KOPT-K1 (cell line): Measurements from ENCODE around the gene MTRR.
"Not testable (repeated sequence)": the region's sequence is repeated elsewhere in the genome, so short reads cannot be mapped to it uniquely, and the experiment has no call there.

ENCODE experiments used
- H3K27ac ChIP-seq: fragments of 200-600 bp; sonication (generic); 2 replicates; pipeline ENCODE4 v1.5.1; 2016; ENCODE audit warnings: antibody characterized with exemption, mild to moderate bottlenecking, low read depth, low read length; ENCODE audit not compliant: poor library complexity, severe bottlenecking
- H3K36me3 ChIP-seq: fragments of 200-600 bp; sonication (generic); 2 replicates; pipeline ENCODE4 v1.5.1; 2017; ENCODE audit warnings: antibody characterized with exemption, mild to moderate bottlenecking, low read length, moderate library complexity; ENCODE audit not compliant: insufficient read depth
- H3K9me3 ChIP-seq: fragments of 200-600 bp; sonication (generic); 2 replicates; pipeline ENCODE4 v1.5.1; 2017; ENCODE audit warnings: antibody characterized with exemption, low read length, mild to moderate bottlenecking; ENCODE audit not compliant: insufficient read depth, poor library complexity, severe bottlenecking

The MTRR gene

GRCh38 chr5:7902201-7902600, 33.3 kb downstream of the MTRR start:
- H3K36me3 ChIP-seq = peaks cover 89% of the 10 kb centered on the region
- H3K27ac ChIP-seq = no peak overlapping the region
- H3K9me3 ChIP-seq = peaks cover 3% of the 10 kb centered on the region

- peaks cover 10% of the 10 kb centered on the region for H3K9me3 ChIP-seq
- peaks cover 89% of the 10 kb centered on the region for H3K36me3 ChIP-seq
- no peak overlapping the region for H3K27ac ChIP-seq
These were observed 34.0 kb downstream of the MTRR start for GRCh38 chr5:7902666-7903625.

DNA sequence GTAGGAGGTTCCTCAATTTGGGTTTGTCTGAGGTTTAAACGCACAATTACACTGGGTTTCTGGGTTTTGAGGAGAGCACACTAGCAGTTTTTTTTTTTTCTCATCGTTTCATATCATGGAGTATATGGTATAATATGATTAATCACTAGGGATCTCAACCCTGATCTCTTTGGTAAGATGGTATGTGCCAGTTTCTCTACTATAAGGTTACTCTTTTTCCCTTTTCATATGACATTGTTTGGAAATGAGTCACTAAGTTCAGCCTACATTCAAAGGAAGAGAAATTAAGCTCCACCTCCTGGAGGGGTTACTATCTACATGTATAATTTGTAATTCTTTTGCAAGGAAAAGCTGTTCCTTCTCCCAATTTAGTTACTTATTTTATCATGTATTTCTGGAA, 35.2 kb downstream of the MTRR start:
- no peak overlapping the region for H3K27ac ChIP-seq
- H3K9me3 ChIP-seq = peaks cover 22% of the 10 kb centered on the region
- H3K36me3 ChIP-seq = peaks cover 89% of the 10 kb centered on the region

DNA sequence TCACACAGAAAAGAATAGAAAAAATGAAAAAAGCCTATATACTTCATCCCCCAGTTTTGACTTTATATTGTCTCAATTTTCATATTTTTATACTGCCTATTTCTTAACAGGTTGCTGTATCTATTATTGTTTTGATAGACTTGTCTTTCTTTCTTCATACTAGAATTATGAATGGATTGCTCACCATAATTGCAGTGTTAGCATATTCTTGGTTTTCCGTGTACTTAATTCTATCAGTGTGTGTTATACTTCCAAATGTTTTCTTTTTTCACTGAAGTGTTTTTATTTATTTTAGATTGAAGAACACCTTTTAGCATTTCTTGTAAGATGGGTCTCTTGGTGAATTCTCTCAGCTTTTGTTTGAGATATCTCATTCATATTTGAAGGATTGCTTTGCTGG, 38.7 kb downstream of the MTRR start:
- Histone ChIP-seq H3K27ac (no peak overlapping the region), H3K36me3 (peaks cover 65% of the 10 kb centered on the region), H3K9me3 (peaks cover 37% of the 10 kb centered on the region)

GRCh38 chr5:7908317-7908716, 39.4 kb downstream of the MTRR start:
- Histone ChIP-seq H3K9me3 (peaks cover 39% of the 10 kb centered on the region), H3K27ac (no peak overlapping the region), H3K36me3 (peaks cover 57% of the 10 kb centered on the region)

DNA sequence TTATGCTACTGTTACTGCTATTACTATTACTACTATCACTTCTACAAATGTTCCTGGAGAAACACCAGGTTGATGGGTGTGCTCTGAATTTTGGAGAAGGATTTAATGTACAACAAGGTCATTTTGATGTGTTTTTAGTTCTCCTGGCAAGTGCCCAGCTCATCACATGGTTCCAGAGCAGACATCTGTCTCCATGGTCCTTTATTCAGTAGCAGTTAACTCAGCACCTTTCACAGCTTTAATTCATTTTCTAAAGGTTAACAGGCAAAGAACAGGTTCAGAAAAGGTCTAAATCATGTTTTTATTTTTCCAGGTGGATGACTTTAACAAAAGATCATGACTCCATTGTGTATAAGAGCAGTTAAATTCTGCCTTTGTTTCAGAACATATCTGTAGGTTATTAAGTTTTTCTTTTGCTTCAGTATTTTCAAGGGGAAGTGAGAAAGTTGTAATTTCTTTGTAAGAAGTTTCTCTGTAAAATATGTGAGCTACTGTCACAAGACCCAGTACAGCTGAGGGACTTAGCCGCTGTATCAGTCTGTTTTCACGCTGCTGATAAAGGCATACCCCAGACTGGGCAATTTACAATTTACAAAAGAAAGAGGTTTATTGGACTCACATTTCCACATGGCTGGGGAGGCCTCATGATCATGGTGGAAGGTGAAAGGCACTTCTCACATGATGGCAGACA, 41.9 kb downstream of the MTRR start:
- peaks cover 36% of the 10 kb centered on the region for H3K36me3 ChIP-seq
- H3K27ac ChIP-seq = no peak overlapping the region

GRCh38 chr5:7911429-7911771, 42.5 kb downstream of the MTRR start:
- H3K9me3 ChIP-seq = peaks cover 41% of the 10 kb centered on the region
- H3K27ac ChIP-seq = not testable (repeated sequence)
- peaks cover 30% of the 10 kb centered on the region for H3K36me3 ChIP-seq

More for the DNA sequence above, 41.9 kb downstream of the MTRR start:
- peaks cover 41% of the 10 kb centered on the region for H3K9me3 ChIP-seq

DNA sequence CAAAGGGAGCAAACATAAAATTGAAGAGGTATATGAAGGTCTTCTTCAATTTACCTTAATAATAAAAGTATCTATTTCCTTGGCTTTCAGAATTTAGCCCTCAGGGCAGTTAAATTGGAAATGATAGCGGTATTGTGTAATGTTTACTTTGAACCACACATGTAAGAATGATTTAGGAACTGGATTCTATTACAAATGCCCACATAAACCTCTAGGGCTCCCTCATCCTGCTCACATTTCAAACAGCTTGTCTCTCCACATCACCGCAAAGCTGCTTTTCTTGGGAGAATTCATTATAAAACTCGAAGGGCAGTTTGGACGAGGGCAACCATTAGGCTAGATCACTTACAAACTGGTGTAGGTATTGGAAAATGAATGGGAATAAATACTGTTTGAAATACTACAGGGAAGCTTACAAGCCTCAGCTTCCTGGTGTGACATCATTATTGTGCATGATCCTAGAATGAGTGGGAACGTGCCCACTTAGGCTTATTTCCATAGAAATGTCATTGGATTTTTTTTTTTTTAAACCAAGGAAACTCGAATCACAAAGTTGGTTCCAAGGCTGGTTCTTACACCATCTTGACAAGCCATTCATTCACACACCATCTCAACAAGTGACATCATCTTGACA, 47.3 kb downstream of the MTRR start:
- no peaks in the 10 kb centered on the region for H3K36me3 ChIP-seq
- H3K27ac ChIP-seq = no peak overlapping the region
- peaks cover 15% of the 10 kb centered on the region for H3K9me3 ChIP-seq

GRCh38 chr5:7917130-7918123, 48.5 kb downstream of the MTRR start:
- no peak overlapping the region for H3K27ac ChIP-seq
- peaks cover 4% of the 10 kb centered on the region for H3K9me3 ChIP-seq

GRCh38 chr5:7925961-7926695, 57.2 kb downstream of the MTRR start:
- no peak overlapping the region for H3K27ac ChIP-seq
- no peaks in the 10 kb centered on the region for H3K9me3 ChIP-seq
- H3K36me3 ChIP-seq = no peaks in the 10 kb centered on the region

More at GRCh38 chr5:7917130-7918123, 48.5 kb downstream of the MTRR start:
- no peaks in the 10 kb centered on the region for H3K36me3 ChIP-seq

GRCh38 chr5:7926720-7927119, 57.8 kb downstream of the MTRR start:
- Histone ChIP-seq H3K27ac (no peak overlapping the region), H3K36me3 (no peaks in the 10 kb centered on the region), H3K9me3 (no peaks in the 10 kb centered on the region)

- Histone ChIP-seq H3K36me3 (no peaks in the 10 kb centered on the region), H3K27ac (no peak overlapping the region), H3K9me3 (no peaks in the 10 kb centered on the region)
These were observed 58.8 kb downstream of the MTRR start for GRCh38 chr5:7927466-7928375.

DNA sequence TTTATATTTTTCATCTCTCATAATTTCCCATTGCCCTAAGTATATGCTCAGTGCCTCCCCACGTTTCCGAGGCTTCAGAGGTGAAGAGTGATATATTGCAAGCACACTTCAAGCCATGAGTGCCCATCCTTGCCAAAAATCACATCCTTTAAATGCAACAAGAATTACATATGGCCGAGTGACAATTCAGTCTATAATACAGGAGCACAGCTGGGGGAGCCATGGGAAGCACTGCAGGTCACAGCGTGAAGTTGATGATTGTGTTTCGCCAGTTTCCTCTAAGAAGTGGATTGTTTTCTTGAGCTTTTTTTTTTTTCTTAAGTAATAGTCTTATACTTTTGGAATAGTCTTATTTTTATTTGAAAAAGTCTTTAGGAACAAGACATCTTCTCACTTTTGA, 61.1 kb downstream of the MTRR start:
- no peaks in the 10 kb centered on the region for H3K9me3 ChIP-seq
- no peaks in the 10 kb centered on the region for H3K36me3 ChIP-seq
- no peak overlapping the region for H3K27ac ChIP-seq
